ENCODE measurements around the gene BHMT2.

BHMT2 gene

GRCh38 chr5:79025054-79025472 lies 44.5 kb upstream of the BHMT2 start:
- peak; percentile 79 to 80 for DNase-seq (ENCODE audit: low read depth in 2 of 2)
- TF ChIP-seq CTCF (IDR thresholded peaks at IDR 0.05; ENCODE audit: low read depth, low read length): peak; percentile 95
- peak overlapping the region; percentile 1 to 48 for H3K4me3 ChIP-seq (replicated peaks in 1 of 2; ENCODE audit: low read depth in 2 of 2, low read length in 2 of 2)

DNA sequence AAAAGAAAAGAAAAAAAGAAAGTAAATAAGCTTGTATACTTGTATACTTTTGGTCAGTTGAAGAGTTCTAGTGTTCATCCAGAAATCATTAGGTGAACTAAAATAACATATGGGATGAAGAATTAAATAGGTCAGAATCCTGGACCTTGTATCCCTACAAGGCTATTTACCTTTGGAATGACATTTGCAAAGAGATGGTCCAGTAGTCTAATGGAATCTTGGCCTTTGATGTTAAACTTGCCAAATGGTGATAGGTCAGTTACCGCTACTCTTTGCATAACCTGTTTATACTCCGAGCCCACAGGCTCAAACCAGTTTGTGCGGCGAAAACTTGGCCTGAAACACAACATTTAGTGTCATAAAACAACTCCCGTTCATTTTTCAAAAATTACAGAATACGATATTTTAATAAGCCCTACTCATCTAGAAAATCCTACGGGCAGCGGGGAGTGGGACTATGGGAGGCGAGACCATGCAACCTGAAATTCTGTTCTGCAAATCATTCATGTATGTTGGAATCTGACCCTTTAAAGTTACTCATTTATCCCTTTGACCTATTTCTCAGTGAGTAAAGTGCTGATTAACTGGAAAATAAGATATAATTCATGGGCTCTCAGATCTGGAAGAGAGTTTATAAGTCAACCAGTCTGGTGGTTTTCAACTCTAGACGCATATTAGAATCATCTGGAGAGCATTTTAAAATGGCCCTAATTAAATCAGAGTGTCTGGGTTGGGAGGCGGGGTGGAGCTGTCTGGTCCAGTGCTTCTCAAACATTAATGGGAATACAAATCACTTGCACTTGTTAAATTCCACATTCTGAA lies 38.7 kb upstream of the BHMT2 start:
- H3K4me3 ChIP-seq (replicated peaks in 1 of 2; ENCODE audit: low read depth in 2 of 2, low read length in 2 of 2): no peak overlapping the region
- no peak for DNase-seq (ENCODE audit: low read depth in 2 of 2)
- no peak for TF ChIP-seq CTCF (IDR thresholded peaks at IDR 0.05; ENCODE audit: low read depth, low read length)

DNA sequence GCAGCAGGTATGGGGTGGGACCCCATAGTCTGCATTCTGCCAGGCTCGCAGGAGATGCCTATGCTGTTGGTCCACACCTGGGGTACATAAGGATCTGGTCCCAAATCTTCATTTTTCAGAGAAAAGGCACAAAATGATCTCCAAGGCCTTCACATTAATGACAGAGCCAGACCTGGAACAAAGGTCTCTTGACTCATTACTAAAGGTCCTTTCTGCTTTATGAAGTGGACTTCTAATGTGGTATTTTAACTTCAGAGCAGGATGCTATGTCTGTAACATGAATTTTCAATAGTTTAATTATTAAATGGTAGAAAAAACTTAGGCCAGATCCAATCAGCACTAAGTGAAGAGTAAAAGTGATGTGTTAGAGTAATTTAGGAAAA lies 38.1 kb upstream of the BHMT2 start:
- TF ChIP-seq CTCF (IDR thresholded peaks at IDR 0.05; ENCODE audit: low read depth, low read length): no peak
- no peak for DNase-seq (ENCODE audit: low read depth in 2 of 2)
- no peak overlapping the region for H3K4me3 ChIP-seq (replicated peaks in 1 of 2; ENCODE audit: low read depth in 2 of 2, low read length in 2 of 2)

GRCh38 chr5:79032031-79032695 lies 37.4 kb upstream of the BHMT2 start:
- no peak for DNase-seq (ENCODE audit: low read depth in 2 of 2)
- H3K4me3 ChIP-seq (replicated peaks in 1 of 2; ENCODE audit: low read depth in 2 of 2, low read length in 2 of 2): no peak overlapping the region
- TF ChIP-seq CTCF (IDR thresholded peaks at IDR 0.05; ENCODE audit: low read depth, low read length): no peak

- no peak overlapping the region for H3K4me3 ChIP-seq (replicated peaks in 1 of 2; ENCODE audit: low read depth in 2 of 2, low read length in 2 of 2)
- DNase-seq (ENCODE audit: low read depth in 2 of 2): no peak
- no peak for TF ChIP-seq CTCF (IDR thresholded peaks at IDR 0.05; ENCODE audit: low read depth, low read length)
Observed at GRCh38 chr5:79032782-79033181, 36.8 kb upstream of the BHMT2 start.

GRCh38 chr5:79035237-79035636 lies 34.3 kb upstream of the BHMT2 start:
- no peak for TF ChIP-seq CTCF (IDR thresholded peaks at IDR 0.05; ENCODE audit: low read depth, low read length)
- no peak for DNase-seq (ENCODE audit: low read depth in 2 of 2)

More at GRCh38 chr5:79035237-79035636, 34.3 kb upstream of the BHMT2 start:
- no peak overlapping the region for H3K4me3 ChIP-seq (replicated peaks in 1 of 2; ENCODE audit: low read depth in 2 of 2, low read length in 2 of 2)

Data from cardiac fibroblast (primary cell).